Bronchial epithelial cell (primary cell): Measurements from ENCODE around the gene ANK3. TPM values are rescaled to one million over a fixed set of nuclear protein-coding genes. Genes with fewer than 3 reads are reported as not detected.

Source experiments
- DNase-seq: peaks from one replicate; pipeline ENCODE4 v3.0.0-alpha.2; 2010; ENCODE audit warnings: low read depth
- FAIRE-seq: peaks from 2 replicates; lab custom pipeline; 2011; peaks lifted over from hg19 to GRCh38; lab: Jason Lieb, UNC
- H3K27me3 ChIP-seq: 2 replicates; pipeline ENCODE4 v1.5.1; 2011; ENCODE audit warnings: low read length; ENCODE audit not compliant: control insufficient read depth, insufficient read depth
- H3K36me3 ChIP-seq: 2 replicates; pipeline ENCODE4 v1.5.1; 2011; ENCODE audit warnings: low read length; ENCODE audit not compliant: control insufficient read depth, insufficient read depth
- H3K4me3 ChIP-seq: 2 replicates; pipeline ENCODE4 v1.5.1; 2011; ENCODE audit warnings: mild to moderate bottlenecking, low read depth, low read length, control low read depth
- CTCF ChIP-seq: IDR thresholded peaks from 2 replicates; pipeline ENCODE4 v1.5.1; 2011; ENCODE audit warnings: mild to moderate bottlenecking, moderate library complexity, low read length, control low read depth, inconsistent platforms; ENCODE audit not compliant: insufficient read depth, severe bottlenecking
- total RNA-seq: library from RNA; depleted of rRNA; stranded (reverse); fragments of >200 nt; gene quantifications from 2 replicates; pipeline ENCODE4 v1.2.1, GENCODE V29; 2014

The ANK3 gene
- total RNA-seq, 1 donor from 2014 or later = 7.9 TPM

GRCh38 chr10:60290558-60290957 is 99.1 kb downstream of the ANK3 start:
- no peaks in the 10 kb centered on the region for H3K27me3 ChIP-seq
- DNase-seq = no peak
- no peak overlapping the region for H3K4me3 ChIP-seq
- H3K36me3 ChIP-seq = no peaks in the 10 kb centered on the region
- TF ChIP-seq CTCF = no peak
- FAIRE-seq = no peak

- no peaks in the 10 kb centered on the region for H3K27me3 ChIP-seq
Observed at GRCh38 chr10:60289800-60290199, 99.9 kb downstream of the ANK3 start.

GRCh38 chr10:60288256-60288655 is 101.4 kb downstream of the ANK3 start:
- DNase-seq (no peak), FAIRE-seq (no peak)
- Histone ChIP-seq H3K27me3 (no peaks in the 10 kb centered on the region), H3K4me3 (no peak overlapping the region), H3K36me3 (no peaks in the 10 kb centered on the region)
- TF ChIP-seq CTCF = no peak

More at GRCh38 chr10:60289800-60290199, 99.9 kb downstream of the ANK3 start:
- FAIRE-seq (no peak), DNase-seq (no peak)
- no peaks in the 10 kb centered on the region for H3K36me3 ChIP-seq
- no peak overlapping the region for H3K4me3 ChIP-seq
- TF ChIP-seq CTCF = no peak

GRCh38 chr10:60286559-60286958 is 103.1 kb downstream of the ANK3 start:
- no peak for DNase-seq
- no peaks in the 10 kb centered on the region for H3K27me3 ChIP-seq
- no peak for TF ChIP-seq CTCF
- no peak overlapping the region for H3K4me3 ChIP-seq
- no peak for FAIRE-seq
- no peaks in the 10 kb centered on the region for H3K36me3 ChIP-seq

GRCh38 chr10:60283397-60283796 is 106.3 kb downstream of the ANK3 start:
- TF ChIP-seq CTCF = no peak
- peak; percentile 58 for DNase-seq
- Histone ChIP-seq H3K36me3 (no peaks in the 10 kb centered on the region), H3K4me3 (no peak overlapping the region), H3K27me3 (no peaks in the 10 kb centered on the region)
- FAIRE-seq = no peak

- peak; percentile 89 for DNase-seq
- no peaks in the 10 kb centered on the region for H3K36me3 ChIP-seq
- no peak overlapping the region for H3K4me3 ChIP-seq
- no peaks in the 10 kb centered on the region for H3K27me3 ChIP-seq
- TF ChIP-seq CTCF = no peak
- FAIRE-seq = no peak
Observed at GRCh38 chr10:60282771-60283353, 106.8 kb downstream of the ANK3 start.
